ENCODE measurements around the gene MCF2L2.

The MCF2L2 gene

GRCh38 chr3:183202004-183202722, 226.3 kb downstream of the MCF2L2 start:
- no peak for TF ChIP-seq REST (IDR thresholded peaks at IDR 0.05; ENCODE audit: insufficient read depth in 1 of 2, low read depth in 2 of 2, low read length in 2 of 2)
- TF ChIP-seq TAF1 (IDR thresholded peaks at IDR 0.05; ENCODE audit: borderline replicate concordance, insufficient read depth, low read length) = no peak

- no peak for TF ChIP-seq POLR2AphosphoS5 (IDR thresholded peaks at IDR 0.05; ENCODE audit: low read depth, low read length)
Observed at GRCh38 chr3:183198939-183199338, 229.5 kb downstream of the MCF2L2 start.

- no peak for TF ChIP-seq SIN3A (IDR thresholded peaks at IDR 0.05; ENCODE audit: borderline replicate concordance, insufficient read depth, low read length)
- no peak for TF ChIP-seq POLR2AphosphoS5 (IDR thresholded peaks at IDR 0.05; ENCODE audit: low read depth, low read length)
- no peak for TF ChIP-seq REST (IDR thresholded peaks at IDR 0.05; ENCODE audit: insufficient read depth in 1 of 2, low read depth in 2 of 2, low read length in 2 of 2)
- TF ChIP-seq TAF1 (IDR thresholded peaks at IDR 0.05; ENCODE audit: borderline replicate concordance, insufficient read depth, low read length) = no peak
- no peak for TF ChIP-seq FOXP2 (optimal IDR thresholded peaks at IDR 0.05; ENCODE audit: borderline replicate concordance, extremely low read depth, extremely low read length, insufficient read depth)
Observed at GRCh38 chr3:183197734-183198133, 230.7 kb downstream of the MCF2L2 start.

GRCh38 chr3:183195266-183195665, 233.2 kb downstream of the MCF2L2 start:
- TF ChIP-seq SIN3A (IDR thresholded peaks at IDR 0.05; ENCODE audit: borderline replicate concordance, insufficient read depth, low read length) (no peak), REST (IDR thresholded peaks at IDR 0.05; ENCODE audit: insufficient read depth in 1 of 2, low read depth in 2 of 2, low read length in 2 of 2) (no peak), TAF1 (IDR thresholded peaks at IDR 0.05; ENCODE audit: borderline replicate concordance, insufficient read depth, low read length) (no peak), POLR2AphosphoS5 (IDR thresholded peaks at IDR 0.05; ENCODE audit: low read depth, low read length) (no peak), FOXP2 (optimal IDR thresholded peaks at IDR 0.05; ENCODE audit: borderline replicate concordance, extremely low read depth, extremely low read length, insufficient read depth) (no peak)

- no peak for TF ChIP-seq REST (IDR thresholded peaks at IDR 0.05; ENCODE audit: insufficient read depth in 1 of 2, low read depth in 2 of 2, low read length in 2 of 2)
- TF ChIP-seq TAF1 (IDR thresholded peaks at IDR 0.05; ENCODE audit: borderline replicate concordance, insufficient read depth, low read length) = no peak
- TF ChIP-seq SIN3A (IDR thresholded peaks at IDR 0.05; ENCODE audit: borderline replicate concordance, insufficient read depth, low read length) = no peak
- TF ChIP-seq POLR2AphosphoS5 (IDR thresholded peaks at IDR 0.05; ENCODE audit: low read depth, low read length) = no peak
- TF ChIP-seq FOXP2 (optimal IDR thresholded peaks at IDR 0.05; ENCODE audit: borderline replicate concordance, extremely low read depth, extremely low read length, insufficient read depth) = no peak
Observed at GRCh38 chr3:183193762-183194689, 234.4 kb downstream of the MCF2L2 start.

Measured in PFSK-1 (cell line).